Measurements from ENCODE around the gene MAPK4. TPM values are rescaled to one million over a fixed set of nuclear protein-coding genes. Genes with fewer than 3 reads are reported as not detected.

MAPK4 gene
- total and polyA plus RNA-seq, 12 donors, result 7.5 to 86.9 (median 37.1) TPM

- intact Hi-C loops (cut with DNase I), result loop anchor here in 1 of 10 donors (10.0 kb wide), 1 partner anchor 58 kb away; no protein-coding TSS in a partner anchor
- Histone ChIP-seq H3K4me1 (peaks cover 0 to 13% (median 0%) of the 10 kb centered on the region in 9 donors), H3K4me3 (no peak overlapping the region), H3K27me3 (no peaks in the 10 kb centered on the region), H3K36me3 (no peaks in the 10 kb centered on the region), H3K9me3 (peaks cover 0 to 14% (median 0%) of the 10 kb centered on the region in 11 donors), H3K27ac (no peak overlapping the region)
- TF ChIP-seq CTCF (IDR thresholded peaks at IDR 0.05), result peak in 2 of 9 donors; percentile 6 to 19
- DNase-seq (no peak), ATAC-seq (no peak)
Measured at GRCh38 chr18:50586710-50587109, 26.8 kb downstream of the MAPK4 start.

GRCh38 chr18:50590593-50590992 lies 30.7 kb downstream of the MAPK4 start:
- TF ChIP-seq CTCF (IDR thresholded peaks at IDR 0.05), result no peak
- ATAC-seq, result peak in 7 of 8 donors; percentile 64 to 96 (median 79)
- no peak overlapping the region for H3K4me3 ChIP-seq

GRCh38 chr18:50594012-50594411 lies 34.1 kb downstream of the MAPK4 start:
- intact Hi-C loops (cut with DNase I), result no loop called here
- TF ChIP-seq CTCF (IDR thresholded peaks at IDR 0.05), result no peak
- no peak for DNase-seq
- Histone ChIP-seq H3K4me3 (no peak overlapping the region), H3K27ac (no peak overlapping the region), H3K27me3 (no peaks in the 10 kb centered on the region), H3K36me3 (no peaks in the 10 kb centered on the region), H3K9me3 (no peaks in the 10 kb centered on the region), H3K4me1 (peaks cover 0 to 7% (median 0%) of the 10 kb centered on the region in 9 donors)
- no peak for ATAC-seq
- 90 to 96% methylated on average over 5 of the region's 5 CpGs for WGBS, 2 donors

More at GRCh38 chr18:50590593-50590992, 30.7 kb downstream of the MAPK4 start:
- H3K27ac ChIP-seq, result no peak overlapping the region
- peaks cover 0 to 7% (median 0%) of the 10 kb centered on the region in 9 donors for H3K4me1 ChIP-seq
- no peaks in the 10 kb centered on the region for H3K36me3 ChIP-seq
- DNase-seq, result no peak
- intact Hi-C loops (cut with DNase I), result no loop called here
- 65 to 74% methylated on average over 3 of the region's 3 CpGs for WGBS, 2 donors
- H3K27me3 ChIP-seq, result no peaks in the 10 kb centered on the region
- peaks cover 0 to 14% (median 0%) of the 10 kb centered on the region in 11 donors for H3K9me3 ChIP-seq

GRCh38 chr18:50594942-50595341 lies 35.1 kb downstream of the MAPK4 start:
- Histone ChIP-seq H3K27ac (no peak overlapping the region), H3K4me3 (no peak overlapping the region), H3K9me3 (no peaks in the 10 kb centered on the region), H3K27me3 (peaks cover 0 to under 1% (median 0%) of the 10 kb centered on the region in 7 donors), H3K4me1 (peaks cover 0 to 7% (median 0%) of the 10 kb centered on the region in 9 donors), H3K36me3 (no peaks in the 10 kb centered on the region)
- 58 to 79% methylated on average over 4 of the region's 4 CpGs for WGBS, 2 donors
- intact Hi-C loops (cut with DNase I), result no loop called here
- TF ChIP-seq CTCF (IDR thresholded peaks at IDR 0.05), result no peak
- no peak for DNase-seq
- peak in 1 of 8 donors; percentile 52 for ATAC-seq
